Measurements from ENCODE around the gene DCDC1. TPM values are rescaled to one million over a fixed set of nuclear protein-coding genes. Genes with fewer than 3 reads are reported as not detected.

DCDC1 gene
- total RNA-seq, 1 experiment from 2014 or later = 0.59 TPM

- no peak overlapping the region for H3K4me3 ChIP-seq (ENCODE audit: insufficient read depth, low read depth, low read length)
- no peaks in the 10 kb centered on the region for H3K36me3 ChIP-seq (replicated peaks; ENCODE audit: control insufficient read depth, insufficient read depth, low read length)
- no peak for DNase-seq
- no peaks in the 10 kb centered on the region for H3K27me3 ChIP-seq (ENCODE audit: control insufficient read depth, insufficient read depth, low read length)
Observed at GRCh38 chr11:30837252-30837651, 532.3 kb downstream of the DCDC1 start.

- no peaks in the 10 kb centered on the region for H3K27me3 ChIP-seq (ENCODE audit: control insufficient read depth, insufficient read depth, low read length)
- H3K4me3 ChIP-seq (ENCODE audit: insufficient read depth, low read depth, low read length) = no peak overlapping the region
- H3K36me3 ChIP-seq (replicated peaks; ENCODE audit: control insufficient read depth, insufficient read depth, low read length) = no peaks in the 10 kb centered on the region
- DNase-seq = no peak
Observed at GRCh38 chr11:30832831-30833230, 536.7 kb downstream of the DCDC1 start.

- Histone ChIP-seq H3K36me3 (replicated peaks; ENCODE audit: control insufficient read depth, insufficient read depth, low read length) (no peaks in the 10 kb centered on the region), H3K27me3 (ENCODE audit: control insufficient read depth, insufficient read depth, low read length) (no peaks in the 10 kb centered on the region), H3K4me3 (ENCODE audit: insufficient read depth, low read depth, low read length) (no peak overlapping the region)
- no peak for DNase-seq
Observed at GRCh38 chr11:30830681-30831080, 538.9 kb downstream of the DCDC1 start.

GRCh38 chr11:30826911-30827310 is 542.6 kb downstream of the DCDC1 start:
- no peak overlapping the region for H3K4me3 ChIP-seq (ENCODE audit: insufficient read depth, low read depth, low read length)
- H3K27me3 ChIP-seq (ENCODE audit: control insufficient read depth, insufficient read depth, low read length) = no peaks in the 10 kb centered on the region
- DNase-seq = no peak
- no peaks in the 10 kb centered on the region for H3K36me3 ChIP-seq (replicated peaks; ENCODE audit: control insufficient read depth, insufficient read depth, low read length)

GRCh38 chr11:30825723-30826122 is 543.8 kb downstream of the DCDC1 start:
- H3K27me3 ChIP-seq (ENCODE audit: control insufficient read depth, insufficient read depth, low read length) = no peaks in the 10 kb centered on the region
- no peak overlapping the region for H3K4me3 ChIP-seq (ENCODE audit: insufficient read depth, low read depth, low read length)
- no peaks in the 10 kb centered on the region for H3K36me3 ChIP-seq (replicated peaks; ENCODE audit: control insufficient read depth, insufficient read depth, low read length)
- DNase-seq = no peak

GRCh38 chr11:30823119-30823518 is 546.4 kb downstream of the DCDC1 start:
- Histone ChIP-seq H3K27me3 (ENCODE audit: control insufficient read depth, insufficient read depth, low read length) (no peaks in the 10 kb centered on the region), H3K36me3 (replicated peaks; ENCODE audit: control insufficient read depth, insufficient read depth, low read length) (no peaks in the 10 kb centered on the region), H3K4me3 (ENCODE audit: insufficient read depth, low read depth, low read length) (no peak overlapping the region)
- DNase-seq = no peak

GRCh38 chr11:30821438-30821965 is 548.0 kb downstream of the DCDC1 start:
- no peak for DNase-seq
- Histone ChIP-seq H3K36me3 (replicated peaks; ENCODE audit: control insufficient read depth, insufficient read depth, low read length) (no peaks in the 10 kb centered on the region), H3K27me3 (ENCODE audit: control insufficient read depth, insufficient read depth, low read length) (no peaks in the 10 kb centered on the region), H3K4me3 (ENCODE audit: insufficient read depth, low read depth, low read length) (no peak overlapping the region)

GRCh38 chr11:30818721-30819120 is 550.8 kb downstream of the DCDC1 start:
- H3K27me3 ChIP-seq (ENCODE audit: control insufficient read depth, insufficient read depth, low read length) = no peaks in the 10 kb centered on the region
- H3K4me3 ChIP-seq (ENCODE audit: insufficient read depth, low read depth, low read length) = no peak overlapping the region
- DNase-seq = no peak
- H3K36me3 ChIP-seq (replicated peaks; ENCODE audit: control insufficient read depth, insufficient read depth, low read length) = no peaks in the 10 kb centered on the region

- DNase-seq = no peak
- no peaks in the 10 kb centered on the region for H3K36me3 ChIP-seq (replicated peaks; ENCODE audit: control insufficient read depth, insufficient read depth, low read length)
- H3K4me3 ChIP-seq (ENCODE audit: insufficient read depth, low read depth, low read length) = no peak overlapping the region
- no peaks in the 10 kb centered on the region for H3K27me3 ChIP-seq (ENCODE audit: control insufficient read depth, insufficient read depth, low read length)
Observed at GRCh38 chr11:30816959-30817880, 552.3 kb downstream of the DCDC1 start.

GRCh38 chr11:30815619-30816018 is 553.9 kb downstream of the DCDC1 start:
- no peaks in the 10 kb centered on the region for H3K27me3 ChIP-seq (ENCODE audit: control insufficient read depth, insufficient read depth, low read length)
- no peak overlapping the region for H3K4me3 ChIP-seq (ENCODE audit: insufficient read depth, low read depth, low read length)
- no peak for DNase-seq
- no peaks in the 10 kb centered on the region for H3K36me3 ChIP-seq (replicated peaks; ENCODE audit: control insufficient read depth, insufficient read depth, low read length)

GRCh38 chr11:30814737-30815136 is 554.8 kb downstream of the DCDC1 start:
- Histone ChIP-seq H3K4me3 (ENCODE audit: insufficient read depth, low read depth, low read length) (no peak overlapping the region), H3K36me3 (replicated peaks; ENCODE audit: control insufficient read depth, insufficient read depth, low read length) (no peaks in the 10 kb centered on the region), H3K27me3 (ENCODE audit: control insufficient read depth, insufficient read depth, low read length) (no peaks in the 10 kb centered on the region)
- DNase-seq = no peak

Other genes starting within 250 kb of the DCDC1 start
- gene DNAJC24, start 121 bp upstream of the DCDC1 start, total RNA-seq (2014; rRNA removed; shearing (Covaris generic)) = 10.7 and 12.4 TPM in 2 replicates
- 23.5 and 33.2 TPM in 2 replicates for gene IMMP1L, start 139.9 kb upstream of the DCDC1 start, total RNA-seq (2014; rRNA removed; shearing (Covaris generic))
- gene ELP4, start 140.0 kb upstream of the DCDC1 start, total RNA-seq (2014; rRNA removed; shearing (Covaris generic)) = 28.0 and 35.5 TPM in 2 replicates